HG03135 (cell line): Measurements from ENCODE around the gene RGS7.
"Not testable (repeated sequence)": the region's sequence is repeated elsewhere in the genome, so short reads cannot be mapped to it uniquely, and the experiment has no call there.

Experiments
- ATAC-seq: cut with Tn5 transposase; IDR thresholded peaks from one replicate; pipeline ENCODE4 v1.9.1; 2021; ENCODE audit warnings: mild to moderate bottlenecking, moderate library complexity; ENCODE audit not compliant: unreplicated experiment

RGS7 gene

GRCh38 chr1:240998441-240999015 lies 358.5 kb downstream of the RGS7 start:
- no peak for ATAC-seq

GRCh38 chr1:240998024-240998423 lies 359.0 kb downstream of the RGS7 start:
- no peak for ATAC-seq

GRCh38 chr1:240993004-240993403 lies 364.0 kb downstream of the RGS7 start:
- no peak for ATAC-seq

GRCh38 chr1:240991230-240991629 lies 365.8 kb downstream of the RGS7 start:
- no peak for ATAC-seq

- ATAC-seq, result no peak
These were observed 369.1 kb downstream of the RGS7 start for GRCh38 chr1:240987928-240988327.

- ATAC-seq, result no peak
These were observed 371.9 kb downstream of the RGS7 start for GRCh38 chr1:240985081-240985480.

GRCh38 chr1:240980342-240980741 lies 376.7 kb downstream of the RGS7 start:
- no peak for ATAC-seq

GRCh38 chr1:240976685-240977084 lies 380.3 kb downstream of the RGS7 start:
- no peak for ATAC-seq

- no peak for ATAC-seq
These were observed 383.1 kb downstream of the RGS7 start for GRCh38 chr1:240973875-240974274.

- ATAC-seq, result not testable (repeated sequence)
These were observed 384.9 kb downstream of the RGS7 start for GRCh38 chr1:240972059-240972458.

- ATAC-seq, result no peak
These were observed 386.8 kb downstream of the RGS7 start for GRCh38 chr1:240970253-240970652.

- no peak for ATAC-seq
These were observed 388.1 kb downstream of the RGS7 start for GRCh38 chr1:240968864-240969263.

- ATAC-seq, result no peak
These were observed 389.8 kb downstream of the RGS7 start for GRCh38 chr1:240967070-240967724.

- no peak for ATAC-seq
These were observed 391.4 kb downstream of the RGS7 start for GRCh38 chr1:240965581-240966091.

- ATAC-seq, result no peak
These were observed 394.9 kb downstream of the RGS7 start for GRCh38 chr1:240962086-240962485.

GRCh38 chr1:240956424-240956823 lies 400.6 kb downstream of the RGS7 start:
- ATAC-seq, result no peak

GRCh38 chr1:240956020-240956419 lies 401.0 kb downstream of the RGS7 start:
- no peak for ATAC-seq

- ATAC-seq, result no peak
These were observed 409.4 kb downstream of the RGS7 start for GRCh38 chr1:240947438-240948224.

- no peak for ATAC-seq
These were observed 410.1 kb downstream of the RGS7 start for GRCh38 chr1:240946926-240947325.

- no peak for ATAC-seq
These were observed 414.1 kb downstream of the RGS7 start for GRCh38 chr1:240942901-240943300.

- no peak for ATAC-seq
These were observed 415.2 kb downstream of the RGS7 start for GRCh38 chr1:240941701-240942370.
